ENCODE measurements around the gene CSRNP3.
"Not testable (repeated sequence)": the region's sequence is repeated elsewhere in the genome, so short reads cannot be mapped to it uniquely, and the experiment has no call there.

CSRNP3 gene

GRCh38 chr2:165582863-165583506 is 113.5 kb downstream of the CSRNP3 start:
- no peak overlapping the region for H3K4me3 Mint-ChIP-seq
- H3K9me3 Mint-ChIP-seq, result no peaks in the 10 kb centered on the region
- TF ChIP-seq, protein P1, sequence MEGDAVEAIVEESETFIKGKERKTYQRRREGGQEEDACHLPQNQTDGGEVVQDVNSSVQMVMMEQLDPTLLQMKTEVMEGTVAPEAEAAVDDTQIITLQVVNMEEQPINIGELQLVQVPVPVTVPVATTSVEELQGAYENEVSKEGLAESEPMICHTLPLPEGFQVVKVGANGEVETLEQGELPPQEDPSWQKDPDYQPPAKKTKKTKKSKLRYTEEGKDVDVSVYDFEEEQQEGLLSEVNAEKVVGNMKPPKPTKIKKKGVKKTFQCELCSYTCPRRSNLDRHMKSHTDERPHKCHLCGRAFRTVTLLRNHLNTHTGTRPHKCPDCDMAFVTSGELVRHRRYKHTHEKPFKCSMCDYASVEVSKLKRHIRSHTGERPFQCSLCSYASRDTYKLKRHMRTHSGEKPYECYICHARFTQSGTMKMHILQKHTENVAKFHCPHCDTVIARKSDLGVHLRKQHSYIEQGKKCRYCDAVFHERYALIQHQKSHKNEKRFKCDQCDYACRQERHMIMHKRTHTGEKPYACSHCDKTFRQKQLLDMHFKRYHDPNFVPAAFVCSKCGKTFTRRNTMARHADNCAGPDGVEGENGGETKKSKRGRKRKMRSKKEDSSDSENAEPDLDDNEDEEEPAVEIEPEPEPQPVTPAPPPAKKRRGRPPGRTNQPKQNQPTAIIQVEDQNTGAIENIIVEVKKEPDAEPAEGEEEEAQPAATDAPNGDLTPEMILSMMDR (IDR thresholded peaks at IDR 0.05; ENCODE audit: unreplicated experiment in 3 of 3), result no peak
- no peaks in the 10 kb centered on the region for H3K27me3 Mint-ChIP-seq (ENCODE audit: low read depth)
- peak overlapping the region in 1 of 3 experiments; percentile 47 for H3K27ac Mint-ChIP-seq
- peaks cover 24% of the 10 kb centered on the region for H3K36me3 Mint-ChIP-seq (ENCODE audit: low read depth)
- peaks cover 14% of the 10 kb centered on the region for H3K4me1 Mint-ChIP-seq

DNA sequence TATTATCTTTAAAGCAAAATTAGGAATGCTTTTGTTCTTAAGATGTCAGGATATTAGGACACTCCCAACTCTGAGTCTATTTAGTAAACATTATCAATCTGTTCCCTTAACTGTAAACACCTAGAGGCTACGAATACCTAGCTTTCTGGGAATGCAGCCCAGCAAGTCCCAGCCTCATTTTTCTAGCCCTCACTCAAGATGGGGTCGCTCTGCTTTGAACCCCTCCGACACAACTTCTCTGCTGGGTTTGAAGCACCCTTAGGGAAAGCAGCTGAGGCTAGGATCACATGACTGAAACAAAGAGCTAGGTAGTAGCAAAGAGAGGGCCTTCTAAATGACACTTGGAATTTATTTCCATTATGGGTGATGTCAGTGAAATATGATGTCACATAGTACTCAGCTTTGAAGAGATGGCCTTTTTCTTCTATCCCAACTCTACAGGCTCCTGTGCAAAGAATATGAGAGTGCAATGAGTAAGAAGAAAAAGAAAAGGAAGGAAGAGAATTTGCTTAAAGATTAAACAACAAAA is 114.7 kb downstream of the CSRNP3 start:
- no peak overlapping the region for H3K4me3 Mint-ChIP-seq
- peaks cover 11% of the 10 kb centered on the region for H3K4me1 Mint-ChIP-seq
- no peaks in the 10 kb centered on the region for H3K9me3 Mint-ChIP-seq
- H3K27ac Mint-ChIP-seq, result no peak overlapping the region
- no peaks in the 10 kb centered on the region for H3K27me3 Mint-ChIP-seq (ENCODE audit: low read depth)
- TF ChIP-seq, protein P1 (IDR thresholded peaks at IDR 0.05; ENCODE audit: unreplicated experiment in 3 of 3), result no peak
- peaks cover 29% of the 10 kb centered on the region for H3K36me3 Mint-ChIP-seq (ENCODE audit: low read depth)

GRCh38 chr2:165586019-165586418 is 116.5 kb downstream of the CSRNP3 start:
- TF ChIP-seq, protein P1 (IDR thresholded peaks at IDR 0.05; ENCODE audit: unreplicated experiment in 3 of 3), result no peak
- peaks cover 39% of the 10 kb centered on the region for H3K36me3 Mint-ChIP-seq (ENCODE audit: low read depth)
- H3K27ac Mint-ChIP-seq, result peak overlapping the region in 1 of 3 experiments; percentile 12
- H3K27me3 Mint-ChIP-seq (ENCODE audit: low read depth), result no peaks in the 10 kb centered on the region
- H3K4me3 Mint-ChIP-seq, result no peak overlapping the region
- peaks cover 4% of the 10 kb centered on the region for H3K9me3 Mint-ChIP-seq
- peaks cover 11% of the 10 kb centered on the region for H3K4me1 Mint-ChIP-seq

- H3K9me3 Mint-ChIP-seq, result peaks cover 6% of the 10 kb centered on the region
- peak overlapping the region in 2 of 3 experiments; percentile 34 to 79 for H3K27ac Mint-ChIP-seq
- H3K4me3 Mint-ChIP-seq, result no peak overlapping the region
- H3K36me3 Mint-ChIP-seq (ENCODE audit: low read depth), result peaks cover 48% of the 10 kb centered on the region
- TF ChIP-seq, protein P1 (IDR thresholded peaks at IDR 0.05; ENCODE audit: unreplicated experiment in 3 of 3), result no peak
- H3K4me1 Mint-ChIP-seq, result peaks cover 6% of the 10 kb centered on the region
- no peaks in the 10 kb centered on the region for H3K27me3 Mint-ChIP-seq (ENCODE audit: low read depth)
Observed at GRCh38 chr2:165587335-165587938, 117.9 kb downstream of the CSRNP3 start.

DNA sequence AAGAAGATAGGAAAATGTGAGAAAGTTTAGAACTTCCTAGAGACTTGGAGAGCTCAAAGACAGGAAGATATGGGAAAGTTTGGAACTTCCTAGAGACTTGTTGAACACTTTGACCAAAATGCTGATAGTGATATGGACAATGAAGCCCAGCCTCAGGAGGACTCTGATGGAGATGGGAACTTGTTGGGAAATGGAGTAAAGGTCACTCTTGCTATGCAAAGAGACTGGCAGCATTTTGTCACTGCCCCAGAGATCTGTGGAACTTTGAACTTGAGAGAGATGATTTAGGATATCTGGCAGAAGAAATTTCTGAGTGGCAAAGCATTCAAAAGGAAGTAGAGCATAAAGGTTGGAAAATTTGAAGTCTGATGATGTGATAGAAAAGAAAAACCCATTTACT is 121.5 kb downstream of the CSRNP3 start:
- H3K4me3 Mint-ChIP-seq; H3K27ac Mint-ChIP-seq; H3K4me1 Mint-ChIP-seq; H3K9me3 Mint-ChIP-seq; H3K27me3 Mint-ChIP-seq (ENCODE audit: low read depth): not testable (repeated sequence)
- H3K36me3 Mint-ChIP-seq (ENCODE audit: low read depth), result peaks cover 45% of the 10 kb centered on the region

GRCh38 chr2:165593081-165593480 is 123.6 kb downstream of the CSRNP3 start:
- Mint-ChIP-seq H3K27me3 (ENCODE audit: low read depth) (no peaks in the 10 kb centered on the region), H3K4me1 (no peaks in the 10 kb centered on the region), H3K27ac (no peak overlapping the region), H3K36me3 (ENCODE audit: low read depth) (peaks cover 60% of the 10 kb centered on the region), H3K4me3 (no peak overlapping the region), H3K9me3 (peaks cover 6% of the 10 kb centered on the region)
- TF ChIP-seq, protein P1 (IDR thresholded peaks at IDR 0.05; ENCODE audit: unreplicated experiment in 3 of 3), result no peak
